ENCODE results near the gene PCP4L1. TPM values are rescaled to one million over a fixed set of nuclear protein-coding genes. Genes with fewer than 3 reads are reported as not detected.
A peak's percentile ranks its signal among the peaks of the same experiment; 100 is the strongest.

Gene PCP4L1
- total and polyA plus RNA-seq, 2 experiments from 2014 or later, result not detected

GRCh38 chr1:161225178-161225533, 33.4 kb upstream of the PCP4L1 start:
- H3K9ac ChIP-seq, result no peak overlapping the region
- no peaks in the 10 kb centered on the region; the same call in 1 of the 2 replicates for H3K36me3 ChIP-seq (ENCODE audit: low read depth)
- in situ Hi-C loops (cut with MboI), result no loop called here
- no peak for TF ChIP-seq EZH2phosphoT487 (IDR thresholded peaks at IDR 0.05; ENCODE audit: insufficient read depth, low read depth)
- TF ChIP-seq EZH2 (IDR thresholded peaks at IDR 0.05; ENCODE audit: insufficient read depth, poor library complexity, severe bottlenecking), result no peak
- no peak for DNase-seq
- H3K79me2 ChIP-seq (ENCODE audit: insufficient read depth), result peaks cover 7% of the 10 kb centered on the region
- peak overlapping the region; percentile 97 for H2AFZ ChIP-seq
- H3K27ac ChIP-seq, result peak overlapping the region; percentile 45; the same call in 1 of the 2 replicates
- WGBS, 2 experiments (ENCODE audit: low coverage in 1 of 2, low lambda C conversion rate in 2 of 2, missing lambda C conversion rate in 2 of 2), result 44 to 48% methylated on average over 7 of the region's 7 CpGs
- H4K20me1 ChIP-seq (ENCODE audit: insufficient read depth), result no peaks in the 10 kb centered on the region
- no peaks in the 10 kb centered on the region for H3K27me3 ChIP-seq (replicated peaks; ENCODE audit: insufficient read depth)
- H3K4me1 ChIP-seq (ENCODE audit: insufficient read depth), result peaks cover 11% of the 10 kb centered on the region; the same call in 1 of the 2 replicates
- H3K9me3 ChIP-seq (ENCODE audit: low read depth), result no peaks in the 10 kb centered on the region
- H3K9me2 ChIP-seq (ENCODE audit: insufficient read depth), result no peaks in the 10 kb centered on the region
- H3K4me2 ChIP-seq (ENCODE audit: unreplicated experiment), result peak overlapping the region; percentile 45
- H3F3A ChIP-seq (ENCODE audit: insufficient read depth), result peaks cover 5% of the 10 kb centered on the region; the same call in 1 of the 2 replicates
- peak overlapping the region; percentile 30; the same call in 1 of the 2 replicates for H3K4me3 ChIP-seq

- 1% methylated on average over 15 to 16 of the region's 16 CpGs for WGBS, 2 experiments (ENCODE audit: low coverage in 1 of 2, low lambda C conversion rate in 2 of 2, missing lambda C conversion rate in 2 of 2)
- Histone ChIP-seq H2AFZ (peak within 1 kb of the TSS; percentile 97), H4K20me1 (ENCODE audit: insufficient read depth) (no peaks in the 10 kb centered on the region), H3K9me3 (ENCODE audit: low read depth) (no peaks in the 10 kb centered on the region), H3K36me3 (ENCODE audit: low read depth) (no peaks in the 10 kb centered on the region; the same call in 1 of the 2 replicates), H3K9me2 (ENCODE audit: insufficient read depth) (no peaks in the 10 kb centered on the region), H3K4me3 (peak within 1 kb of the TSS; percentile 91), H3K27ac (peak within 1 kb of the TSS; percentile 45; the same call in 1 of the 2 replicates), H3K79me2 (ENCODE audit: insufficient read depth) (peaks cover 7% of the 10 kb centered on the region), H3K4me2 (ENCODE audit: unreplicated experiment) (peak within 1 kb of the TSS; percentile 73), H3F3A (ENCODE audit: insufficient read depth) (peaks cover 5% of the 10 kb centered on the region; the same call in 1 of the 2 replicates), H3K4me1 (ENCODE audit: insufficient read depth) (peaks cover 11% of the 10 kb centered on the region; the same call in 1 of the 2 replicates), H3K27me3 (replicated peaks; ENCODE audit: insufficient read depth) (no peaks in the 10 kb centered on the region), H3K9ac (peak within 1 kb of the TSS; percentile 80)
- in situ Hi-C loops (cut with MboI), result no loop called here
- TF ChIP-seq EZH2 (IDR thresholded peaks at IDR 0.05; ENCODE audit: insufficient read depth, poor library complexity, severe bottlenecking) (no peak), EZH2phosphoT487 (IDR thresholded peaks at IDR 0.05; ENCODE audit: insufficient read depth, low read depth) (no peak)
- peak; percentile 99 for DNase-seq
Measured at GRCh38 chr1:161225534-161226319, 32.8 kb upstream of the PCP4L1 start, which contains the start of gene TOMM40L. Gene TOMM40L, plus strand, starts transcription at chr1:161226060. Its CDS starts 430 bp downstream, at chr1:161226490.

GRCh38 chr1:161226320-161226711, 32.2 kb upstream of the PCP4L1 start:
- WGBS, 2 experiments (ENCODE audit: low coverage in 1 of 2, low lambda C conversion rate in 2 of 2, missing lambda C conversion rate in 2 of 2), result 14 to 15% methylated on average over 11 to 15 of the region's 15 CpGs
- TF ChIP-seq EZH2phosphoT487 (IDR thresholded peaks at IDR 0.05; ENCODE audit: insufficient read depth, low read depth), result no peak
- no peak for TF ChIP-seq EZH2 (IDR thresholded peaks at IDR 0.05; ENCODE audit: insufficient read depth, poor library complexity, severe bottlenecking)
- Histone ChIP-seq H3K36me3 (ENCODE audit: low read depth) (no peaks in the 10 kb centered on the region; the same call in 1 of the 2 replicates), H3K4me1 (ENCODE audit: insufficient read depth) (peaks cover 11% of the 10 kb centered on the region; the same call in 1 of the 2 replicates), H3K4me2 (ENCODE audit: unreplicated experiment) (peak overlapping the region; percentile 73), H2AFZ (peak overlapping the region; percentile 93), H3K27me3 (replicated peaks; ENCODE audit: insufficient read depth) (no peaks in the 10 kb centered on the region), H3K9ac (peak overlapping the region; percentile 80), H3K79me2 (ENCODE audit: insufficient read depth) (peaks cover 7% of the 10 kb centered on the region), H3F3A (ENCODE audit: insufficient read depth) (peaks cover 5% of the 10 kb centered on the region; the same call in 1 of the 2 replicates), H3K27ac (no peak overlapping the region), H4K20me1 (ENCODE audit: insufficient read depth) (no peaks in the 10 kb centered on the region), H3K9me2 (ENCODE audit: insufficient read depth) (no peaks in the 10 kb centered on the region), H3K4me3 (peak overlapping the region; percentile 91), H3K9me3 (ENCODE audit: low read depth) (no peaks in the 10 kb centered on the region)
- in situ Hi-C loops (cut with MboI), result no loop called here
- no peak for DNase-seq

GRCh38 chr1:161226759-161227158, 31.8 kb upstream of the PCP4L1 start:
- H3K4me3 ChIP-seq, result peak overlapping the region; percentile 91
- peaks cover 7% of the 10 kb centered on the region for H3K79me2 ChIP-seq (ENCODE audit: insufficient read depth)
- no peak overlapping the region for H3K27ac ChIP-seq
- peaks cover 5% of the 10 kb centered on the region; the same call in 1 of the 2 replicates for H3F3A ChIP-seq (ENCODE audit: insufficient read depth)
- H3K9me3 ChIP-seq (ENCODE audit: low read depth), result no peaks in the 10 kb centered on the region
- TF ChIP-seq EZH2phosphoT487 (IDR thresholded peaks at IDR 0.05; ENCODE audit: insufficient read depth, low read depth), result no peak
- no peak for TF ChIP-seq EZH2 (IDR thresholded peaks at IDR 0.05; ENCODE audit: insufficient read depth, poor library complexity, severe bottlenecking)
- DNase-seq, result no peak
- no peaks in the 10 kb centered on the region for H3K9me2 ChIP-seq (ENCODE audit: insufficient read depth)
- peak overlapping the region; percentile 93 for H2AFZ ChIP-seq
- no peaks in the 10 kb centered on the region for H3K27me3 ChIP-seq (replicated peaks; ENCODE audit: insufficient read depth)
- H3K9ac ChIP-seq, result peak overlapping the region; percentile 80
- WGBS, 2 experiments (ENCODE audit: low coverage in 1 of 2, low lambda C conversion rate in 2 of 2, missing lambda C conversion rate in 2 of 2), result 60% methylated on average over 3 of the region's 3 CpGs
- H3K4me1 ChIP-seq (ENCODE audit: insufficient read depth), result peaks cover 11% of the 10 kb centered on the region; the same call in 1 of the 2 replicates
- H3K36me3 ChIP-seq (ENCODE audit: low read depth), result no peaks in the 10 kb centered on the region; the same call in 1 of the 2 replicates
- peak overlapping the region; percentile 73 for H3K4me2 ChIP-seq (ENCODE audit: unreplicated experiment)
- no peaks in the 10 kb centered on the region for H4K20me1 ChIP-seq (ENCODE audit: insufficient read depth)
- in situ Hi-C loops (cut with MboI), result no loop called here

All from GM23248 (cell line).